ENCODE measurements around the gene NFIB.

Gene NFIB

GRCh38 chr9:14212697-14213420 is 101.1 kb downstream of the NFIB start:
- no peak for DNase-seq (ENCODE audit: low spot score)

GRCh38 chr9:14212077-14212476 is 101.9 kb downstream of the NFIB start:
- DNase-seq (ENCODE audit: low spot score) = no peak

GRCh38 chr9:14211564-14211963 is 102.4 kb downstream of the NFIB start:
- DNase-seq (ENCODE audit: low spot score) = no peak

DNA sequence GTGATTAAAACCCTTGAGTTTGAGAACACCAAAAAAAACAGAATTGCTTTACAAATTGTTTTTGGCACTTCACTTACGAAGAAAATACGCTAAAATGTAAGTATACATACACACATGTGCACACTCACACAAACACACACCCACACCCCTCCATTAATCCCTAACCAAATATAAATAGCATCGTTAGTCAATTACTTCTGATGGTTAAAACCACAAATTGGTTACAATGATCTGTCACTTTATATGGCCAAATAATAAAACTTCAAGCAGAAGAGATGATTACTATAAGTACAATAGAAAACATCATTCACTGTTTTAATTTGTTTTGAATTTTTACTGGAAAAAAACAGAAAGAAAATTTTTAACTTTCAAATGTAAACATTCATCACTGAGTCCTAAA is 103.5 kb downstream of the NFIB start:
- DNase-seq (ENCODE audit: low spot score) = no peak

DNA sequence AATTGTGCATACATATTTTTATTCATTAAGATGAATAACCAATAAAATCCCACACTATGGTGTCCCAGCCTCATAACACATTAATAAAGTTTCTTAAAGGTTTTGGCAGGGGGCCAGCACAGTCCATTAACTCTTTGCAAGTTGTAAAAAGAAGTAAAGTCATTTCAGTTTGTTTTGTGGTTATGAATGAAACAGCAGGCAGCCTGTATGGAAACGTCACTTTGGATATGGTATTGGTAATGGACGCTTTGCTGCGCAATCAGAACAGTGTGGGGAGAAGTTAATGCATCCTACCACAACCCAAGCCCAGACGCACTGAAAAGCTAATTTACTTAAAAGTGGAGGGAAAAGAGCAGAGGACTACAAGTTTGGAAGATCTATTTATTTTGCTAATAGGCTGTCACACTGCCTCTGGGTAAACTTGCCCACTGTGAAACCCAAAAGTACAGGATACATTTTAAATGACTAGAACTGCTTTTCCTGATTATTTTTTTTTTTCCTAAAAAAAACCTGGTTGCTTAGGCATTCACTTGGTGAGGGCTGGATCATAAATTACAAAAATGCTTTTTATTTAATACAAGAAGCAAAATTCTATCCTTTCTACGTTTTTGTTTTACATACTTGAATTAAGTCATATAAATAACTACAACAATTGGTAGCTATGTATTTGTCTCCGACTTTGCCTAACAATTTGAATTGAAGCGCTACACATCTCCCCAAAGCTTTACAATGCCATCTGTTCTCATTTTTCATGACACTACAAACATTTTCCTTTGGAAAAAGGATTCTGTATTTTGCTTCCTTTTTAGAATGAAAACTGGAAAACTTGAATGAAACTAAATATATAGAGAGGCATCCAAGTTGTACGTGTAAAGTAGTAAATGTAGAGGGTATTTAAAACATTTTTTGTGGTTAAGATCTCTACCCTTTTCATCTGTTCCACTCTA is 104.3 kb downstream of the NFIB start:
- no peak for DNase-seq (ENCODE audit: low spot score)

DNA sequence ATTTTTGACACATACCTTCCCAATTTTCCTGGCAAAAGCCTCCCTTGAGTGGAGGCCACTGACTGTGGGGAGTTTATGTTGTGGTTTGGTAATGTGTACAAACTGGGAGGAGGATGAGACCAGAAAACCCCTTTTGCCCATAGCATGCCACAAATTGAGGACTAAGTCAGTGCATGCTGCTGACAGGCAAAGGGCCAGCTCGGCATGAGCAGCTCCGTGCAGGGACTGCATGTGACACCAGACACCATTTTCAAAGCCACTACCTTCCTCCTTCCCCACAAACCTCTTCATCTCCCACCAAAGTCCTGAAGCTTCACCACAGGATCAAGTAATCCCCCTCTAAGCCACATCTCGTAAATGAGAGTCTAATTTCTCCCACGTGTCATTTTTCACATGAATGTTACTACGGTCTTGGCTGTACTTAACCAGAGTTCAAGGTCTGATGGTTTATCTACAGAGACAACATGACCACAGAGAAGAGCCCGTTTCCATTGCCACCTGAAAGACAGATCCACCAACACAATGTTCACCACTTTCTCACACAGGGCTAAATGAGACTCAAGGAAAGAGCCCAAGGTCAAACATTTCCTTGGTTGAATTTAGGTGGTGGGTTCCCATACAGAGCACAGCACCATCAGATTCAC is 106.5 kb downstream of the NFIB start:
- no peak for DNase-seq (ENCODE audit: low spot score)

DNA sequence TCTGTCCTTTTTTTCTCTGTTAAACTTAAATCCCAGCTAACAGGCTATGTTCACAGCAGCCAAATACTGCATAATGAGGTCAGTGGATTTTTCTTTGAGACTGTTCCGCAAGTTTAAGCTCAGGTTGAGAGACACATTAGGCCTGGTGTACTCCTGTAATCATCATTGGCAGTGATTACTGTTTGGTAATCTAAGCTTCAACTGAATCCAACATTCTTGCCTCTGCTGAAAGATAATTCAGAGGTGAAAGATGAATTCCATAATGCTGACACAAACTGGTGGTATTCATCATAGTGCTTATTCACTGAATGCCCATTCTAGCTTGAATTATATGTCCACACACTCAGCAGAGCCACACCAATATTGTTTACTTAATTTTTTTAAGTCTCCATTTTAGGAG is 108.5 kb downstream of the NFIB start:
- DNase-seq (ENCODE audit: low spot score) = no peak

DNA sequence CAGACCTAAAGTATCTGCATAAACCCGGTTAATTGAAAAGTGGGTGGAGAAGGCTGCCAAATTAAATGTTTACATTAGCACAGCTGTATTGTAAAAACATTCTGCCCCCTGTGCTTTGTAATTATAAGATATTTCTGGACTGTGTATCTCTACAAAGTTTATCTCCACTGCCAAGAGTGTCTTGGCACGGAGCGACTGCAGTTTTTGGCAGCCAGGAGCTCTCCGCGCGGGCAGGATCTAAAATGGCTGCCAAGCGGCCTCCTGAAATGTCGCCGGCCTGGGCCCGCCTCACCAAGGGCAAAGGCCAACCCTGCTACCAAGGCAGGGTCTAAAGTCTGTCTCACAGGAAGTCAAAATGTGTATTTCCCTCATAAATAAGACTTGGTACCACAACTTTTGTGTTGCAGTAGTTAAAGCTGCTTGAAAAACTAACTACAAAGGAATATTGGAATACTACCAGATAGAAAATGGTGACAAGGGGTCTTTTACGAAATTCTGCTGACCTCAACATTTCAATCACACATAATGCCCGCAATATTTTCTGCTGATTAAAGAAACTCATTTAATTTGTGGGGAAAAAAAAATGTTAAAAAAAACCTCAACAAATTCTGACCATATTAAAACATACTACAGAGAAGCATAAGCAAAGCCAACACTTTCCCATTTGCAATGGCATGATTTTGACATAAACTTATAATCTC is 110.4 kb downstream of the NFIB start:
- no peak for DNase-seq (ENCODE audit: low spot score)

- no peak for DNase-seq (ENCODE audit: low spot score)
Measured at GRCh38 chr9:14198841-14199455, 115.0 kb downstream of the NFIB start.

DNA sequence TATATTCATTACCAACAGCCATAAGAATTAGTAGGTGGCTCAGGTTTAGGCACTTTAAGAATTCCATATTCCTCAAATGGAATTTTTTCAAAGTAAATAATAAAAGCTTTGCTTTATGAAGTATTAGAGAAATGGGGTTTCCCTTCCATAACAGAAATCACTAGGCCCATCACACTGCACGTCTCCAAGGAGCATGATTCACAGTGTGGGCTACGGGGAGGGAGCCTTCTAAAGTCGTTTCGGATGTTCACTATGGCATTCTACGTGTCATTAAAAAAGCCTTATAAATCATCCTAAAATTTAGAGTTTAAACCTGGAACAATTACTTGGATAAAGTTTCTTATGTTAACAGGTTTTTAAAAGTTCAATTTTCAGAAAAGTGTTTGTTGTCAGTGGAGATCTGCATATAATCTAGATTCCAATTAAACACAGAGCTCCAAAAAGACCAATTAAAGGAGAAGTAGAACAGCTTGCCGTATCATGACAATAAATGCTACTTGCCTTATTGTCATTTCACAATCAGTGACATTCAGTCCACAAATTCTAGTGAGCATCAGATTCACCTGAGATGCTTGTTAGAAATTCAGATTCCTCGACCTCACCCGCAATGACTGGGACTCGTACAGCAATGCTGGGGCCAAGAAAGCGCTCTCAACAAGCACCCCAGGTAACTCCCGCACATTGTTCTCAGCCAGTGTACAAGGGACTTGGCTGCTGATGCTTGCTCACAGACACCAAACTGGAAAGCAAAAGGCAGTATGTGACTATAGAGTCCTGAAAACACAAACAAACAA is 115.7 kb downstream of the NFIB start:
- no peak for DNase-seq (ENCODE audit: low spot score)

DNA sequence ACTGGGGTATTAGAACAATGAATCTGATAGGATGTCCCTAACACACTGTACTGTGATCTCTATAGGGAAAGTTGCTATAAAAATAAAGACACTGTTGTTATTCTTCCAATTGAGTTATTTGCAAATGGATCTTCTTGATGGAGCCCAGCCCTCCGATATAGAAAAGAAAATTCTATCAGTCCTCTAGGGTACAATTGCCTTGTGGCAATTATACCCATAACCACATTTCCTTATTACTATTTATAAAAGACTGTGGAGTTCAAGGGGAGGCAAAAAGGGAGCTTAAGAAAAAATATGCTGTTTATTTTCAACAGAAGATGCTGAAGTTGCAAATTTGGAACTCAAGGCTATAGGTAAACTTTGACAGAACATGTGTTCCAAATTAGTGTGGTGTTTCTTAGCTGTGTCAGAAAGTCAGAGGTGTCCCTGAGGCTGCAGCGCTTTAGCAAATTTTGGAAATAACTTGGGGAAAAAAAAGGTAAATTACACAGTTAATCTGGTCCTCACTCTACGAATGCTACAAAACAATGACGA is 116.5 kb downstream of the NFIB start:
- DNase-seq (ENCODE audit: low spot score) = no peak

- no peak for DNase-seq (ENCODE audit: low spot score)
Measured at GRCh38 chr9:14193328-14193990, 120.5 kb downstream of the NFIB start.

- no peak for DNase-seq (ENCODE audit: low spot score)
Measured at GRCh38 chr9:14192556-14192955, 121.4 kb downstream of the NFIB start.

GRCh38 chr9:14191512-14191911 is 122.4 kb downstream of the NFIB start:
- DNase-seq (ENCODE audit: low spot score) = no peak

- no peak for DNase-seq (ENCODE audit: low spot score)
Measured at GRCh38 chr9:14190240-14190639, 123.7 kb downstream of the NFIB start.

DNA sequence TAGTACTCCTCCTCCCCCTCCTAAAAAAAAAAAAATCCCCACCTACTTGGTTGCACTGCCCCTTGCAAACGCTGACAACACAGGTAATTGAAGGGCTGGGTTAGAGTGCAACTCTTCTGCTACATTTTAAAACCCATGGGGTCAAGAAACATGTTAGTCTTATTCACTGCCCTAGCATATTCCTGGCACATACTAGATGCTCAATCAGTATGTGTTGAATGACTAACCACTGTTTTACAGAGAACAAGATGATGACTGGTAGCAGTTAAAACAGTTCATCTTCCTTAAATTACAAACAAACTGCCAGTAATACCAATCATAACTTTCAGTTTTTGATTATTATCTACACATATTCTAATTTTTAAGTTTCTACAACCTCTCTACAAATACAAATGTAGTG is 124.4 kb downstream of the NFIB start:
- no peak for DNase-seq (ENCODE audit: low spot score)

- DNase-seq (ENCODE audit: low spot score) = no peak
Measured at GRCh38 chr9:14189146-14189545, 124.8 kb downstream of the NFIB start.

GRCh38 chr9:14188538-14188937 is 125.4 kb downstream of the NFIB start:
- DNase-seq (ENCODE audit: low spot score) = no peak

GRCh38 chr9:14188011-14188410 is 125.9 kb downstream of the NFIB start:
- DNase-seq (ENCODE audit: low spot score) = no peak

DNA sequence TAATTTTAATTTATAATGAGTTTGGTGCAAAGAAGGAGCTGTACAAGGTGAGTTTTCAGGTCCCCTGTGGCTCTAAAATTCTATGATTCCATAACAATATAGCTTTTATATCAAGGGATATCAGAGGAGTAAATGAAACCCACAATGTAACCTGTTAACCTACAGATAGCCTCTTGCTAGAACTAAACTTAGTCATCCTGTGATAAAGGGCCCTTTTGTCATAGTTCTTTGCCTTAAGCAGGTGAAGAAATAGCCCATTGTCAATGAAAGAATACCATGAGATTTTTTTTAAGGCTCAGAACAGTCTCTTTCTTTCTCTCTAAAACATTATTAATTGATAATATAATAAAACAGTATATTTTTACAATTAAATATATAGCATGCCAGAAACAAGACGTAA is 127.8 kb downstream of the NFIB start:
- no peak for DNase-seq (ENCODE audit: low spot score)
